Skeletal muscle tissue (tissue), 1 donor: ENCODE data around the gene KRT84. TPM values are rescaled to one million over a fixed set of nuclear protein-coding genes. Genes with fewer than 3 reads are reported as not detected.

Experiments
- total RNA-seq: library from RNA; depleted of rRNA; stranded (reverse); fragments of >200 nt; gene quantifications from one replicate; pipeline ENCODE4 v1.2.3, GENCODE V29; 2014

KRT84 gene
- total RNA-seq, 1 donor from 2014 or later = not detected

Other genes with a start within 250 kb of the KRT84 start
- gene KRT80, start 193.6 kb downstream of the KRT84 start, total RNA-seq = 0.52 TPM
- not detected for gene KRT7, start 152.4 kb downstream of the KRT84 start, total RNA-seq
- gene KRT86, start 111.0 kb downstream of the KRT84 start, total RNA-seq = 0.52 TPM
- gene KRT81, start 94.1 kb downstream of the KRT84 start, total RNA-seq = not detected
- not detected for gene KRT83, start 64.3 kb downstream of the KRT84 start, total RNA-seq
- gene KRT85, start 18.2 kb downstream of the KRT84 start, total RNA-seq = 0.52 TPM
- gene KRT82, start 20.7 kb upstream of the KRT84 start, total RNA-seq = not detected
- gene KRT75, start 48.7 kb upstream of the KRT84 start, total RNA-seq = not detected
- not detected for gene KRT6B, start 66.5 kb upstream of the KRT84 start, total RNA-seq
- not detected for gene KRT6C, start 88.2 kb upstream of the KRT84 start, total RNA-seq
- 1.6 TPM for gene KRT6A, start 107.6 kb upstream of the KRT84 start, total RNA-seq
- 1.6 TPM for gene KRT5, start 134.7 kb upstream of the KRT84 start, total RNA-seq
- not detected for gene KRT71, start 167.5 kb upstream of the KRT84 start, total RNA-seq
- gene KRT74, start 188.2 kb upstream of the KRT84 start, total RNA-seq = not detected
- not detected for gene KRT72, start 215.8 kb upstream of the KRT84 start, total RNA-seq
- gene KRT73, start 232.9 kb upstream of the KRT84 start, total RNA-seq = under 0.01 TPM